WTC11 (cell line): ENCODE measurements around the gene LMF2. TPM values are rescaled to one million over a fixed set of nuclear protein-coding genes. Genes with fewer than 3 reads are reported as not detected.

Experiments used
- ATAC-seq: fragments of 200-7000 bp; cut with Tn5 transposase; 2 replicates; pipeline ENCODE4 v1.10.0; 2021; ENCODE audit warnings: mild to moderate bottlenecking, moderate library complexity
- CTCF ChIA-PET: fragments of 300-600 bp; sonication (Branson Sonifier 250); formaldehyde crosslinking; loops from one replicate; lab custom pipeline; 2021; ENCODE audit warnings: antibody characterized with exemption; lab: Charles Lee
- POLR2A ChIA-PET: fragments of 350-600 bp; sonication (Branson Sonifier 250); formaldehyde crosslinking; loops from one replicate; lab custom pipeline; 2021; ENCODE audit warnings: antibody characterized with exemption; lab: Charles Lee
- DNase-seq: peaks from one replicate; pipeline ENCODE4 v3.0.0; 2021; ENCODE audit warnings: low spot score
- H3K27ac Mint-ChIP-seq: 2 replicates; pipeline ENCODE4 v1.8.0; 2021; ENCODE audit warnings: mixed read lengths
- H3K27me3 Mint-ChIP-seq: 2 replicates; pipeline ENCODE4 v1.8.0; 2021; ENCODE audit warnings: low read depth, mild to moderate bottlenecking, moderate library complexity, mixed read lengths
- H3K36me3 Mint-ChIP-seq: 2 replicates; pipeline ENCODE4 v1.8.0; 2021; ENCODE audit warnings: mixed read lengths
- H3K4me1 Mint-ChIP-seq: 2 replicates; pipeline ENCODE4 v1.8.0; 2022; ENCODE audit warnings: mixed read lengths
- H3K4me3 Mint-ChIP-seq: 2 replicates; pipeline ENCODE4 v1.8.0; 2021; ENCODE audit warnings: mild to moderate bottlenecking, moderate library complexity, mixed read lengths
- H3K9me3 Mint-ChIP-seq: 2 replicates; pipeline ENCODE4 v1.8.0; 2021; ENCODE audit warnings: mixed read lengths
- AR ChIP-seq: fragments of 250-450 bp; sonication (Bioruptor Pico); IDR thresholded peaks from 2 replicates; pipeline ENCODE4 v1.9.0; 2021; ENCODE audit warnings: mild to moderate bottlenecking
- ATF1 ChIP-seq: sonication (generic); formaldehyde crosslinking; IDR thresholded peaks from 2 replicates; pipeline ENCODE4 v1.8.1; 2023; ENCODE audit warnings: mild to moderate bottlenecking, moderate library complexity, missing genetic modification reagents
- ATF6 ChIP-seq: sonication (generic); formaldehyde crosslinking; IDR thresholded peaks from 2 replicates; pipeline ENCODE4 v1.8.1; 2023; ENCODE audit warnings: mild to moderate bottlenecking, missing genetic modification reagents
- CBFB ChIP-seq: sonication (generic); formaldehyde crosslinking; IDR thresholded peaks from 2 replicates; pipeline ENCODE4 v1.8.1; 2022; ENCODE audit warnings: mild to moderate bottlenecking, low read depth, missing genetic modification reagents
- CDX4 ChIP-seq: fragments of 250-450 bp; sonication (Bioruptor Pico); IDR thresholded peaks from 2 replicates; pipeline ENCODE4 v1.9.0; 2021; ENCODE audit warnings: moderate library complexity, mild to moderate bottlenecking, inconsistent platforms, borderline replicate concordance
- GABPB1 ChIP-seq: sonication (generic); formaldehyde crosslinking; IDR thresholded peaks from 2 replicates; pipeline ENCODE4 v1.8.1; 2023; ENCODE audit warnings: mild to moderate bottlenecking, missing genetic modification reagents
- HMGXB4 ChIP-seq: sonication (generic); formaldehyde crosslinking; IDR thresholded peaks from 2 replicates; pipeline ENCODE4 v1.8.1; 2023; ENCODE audit warnings: mild to moderate bottlenecking, moderate library complexity, missing genetic modification reagents
- IRF1 ChIP-seq: sonication (generic); formaldehyde crosslinking; IDR thresholded peaks from 2 replicates; pipeline ENCODE4 v1.8.0; 2023; ENCODE audit warnings: missing genetic modification reagents
- JUN ChIP-seq: sonication (generic); formaldehyde crosslinking; IDR thresholded peaks from 2 replicates; pipeline ENCODE4 v1.8.0; 2023; ENCODE audit warnings: mild to moderate bottlenecking, missing genetic modification reagents
- MAX ChIP-seq: sonication (generic); formaldehyde crosslinking; IDR thresholded peaks from 2 replicates; pipeline ENCODE4 v1.8.0; 2022; ENCODE audit warnings: mild to moderate bottlenecking, missing genetic modification reagents
- NFATC4 ChIP-seq: fragments of 250-450 bp; sonication (Bioruptor Pico); IDR thresholded peaks from 2 replicates; pipeline ENCODE4 v1.9.0; 2021; ENCODE audit warnings: mild to moderate bottlenecking
- OVOL2 ChIP-seq: fragments of 250-450 bp; sonication (Bioruptor Pico); IDR thresholded peaks from 2 replicates; pipeline ENCODE4 v1.9.0; 2021; ENCODE audit warnings: mild to moderate bottlenecking, borderline replicate concordance
- PREB ChIP-seq: sonication (generic); formaldehyde crosslinking; IDR thresholded peaks from 2 replicates; pipeline ENCODE4 v1.8.1; 2022; ENCODE audit warnings: mild to moderate bottlenecking, missing genetic modification reagents, moderate library complexity, borderline replicate concordance
- TP53 ChIP-seq: sonication (generic); formaldehyde crosslinking; IDR thresholded peaks from 2 replicates; pipeline ENCODE4 v1.8.1; 2023; ENCODE audit warnings: mild to moderate bottlenecking, missing genetic modification reagents
- ZBTB21 ChIP-seq: sonication (generic); formaldehyde crosslinking; IDR thresholded peaks from 2 replicates; pipeline ENCODE4 v1.8.1; 2023; ENCODE audit warnings: mild to moderate bottlenecking, missing genetic modification reagents, borderline replicate concordance
- ZNF219 ChIP-seq: sonication (generic); formaldehyde crosslinking; IDR thresholded peaks from 2 replicates; pipeline ENCODE4 v1.8.0; 2023; ENCODE audit warnings: missing genetic modification reagents, mild to moderate bottlenecking, borderline replicate concordance
- ZNF232 ChIP-seq: sonication (generic); formaldehyde crosslinking; IDR thresholded peaks from 2 replicates; pipeline ENCODE4 v1.8.0; 2022; ENCODE audit warnings: mild to moderate bottlenecking, missing genetic modification reagents
- ZNF263 ChIP-seq: sonication (generic); formaldehyde crosslinking; IDR thresholded peaks from 2 replicates; pipeline ENCODE4 v1.8.1; 2022; ENCODE audit warnings: low read depth, mild to moderate bottlenecking, moderate library complexity, missing genetic modification reagents
- total RNA-seq: library from RNA; stranded (reverse); gene quantifications from 3 replicates; pipeline ENCODE4 v1.2.3, GENCODE V29; 2021

LMF2 gene
- total RNA-seq, 1 experiment from 2014 or later, result 43.7 TPM

GRCh38 chr22:50487290-50488005 lies 20.1 kb downstream of the LMF2 start (continued):
- no peak for TF ChIP-seq CBFB (CRISPR knock-in tag)
- TF ChIP-seq JUN (CRISPR knock-in tag), result no peak
- TF ChIP-seq MAX (CRISPR knock-in tag), result no peak
- no peak for TF ChIP-seq CDX4 (CRISPR knock-in tag)
- TF ChIP-seq ZNF232 (CRISPR knock-in tag), result no peak
- TF ChIP-seq ATF6 (CRISPR knock-in tag), result no peak
- TF ChIP-seq, all 79 proteins: peak for 0

GRCh38 chr22:50486561-50487289 lies 20.8 kb downstream of the LMF2 start, which contains the start of gene MIOX:
Gene MIOX, plus strand, starts transcription at chr22:50486859. Its CDS starts 39 bp downstream, at chr22:50486898.
- ChIA-PET POLR2A (no interaction called here), CTCF (interaction anchor here (0.6 to 1.3 kb wide), 3 partner anchors 39 to 246 kb away, joined by 3 to 4 read pairs (median 4); partner anchors contain the start of gene SCO2)
- no peak for ATAC-seq
- H3K4me3 Mint-ChIP-seq, result no peak within 1 kb of the TSS
- no peak for DNase-seq
- H3K4me1 Mint-ChIP-seq, result no peaks in the 10 kb centered on the region
- no peak within 1 kb of the TSS for H3K27ac Mint-ChIP-seq
- TF ChIP-seq ZNF219 (CRISPR knock-in tag), result no peak
- TF ChIP-seq ZBTB21 (CRISPR knock-in tag), result no peak
- no peak for TF ChIP-seq NFATC4 (CRISPR knock-in tag)
- no peak for TF ChIP-seq ATF1 (CRISPR knock-in tag)
- TF ChIP-seq AR (CRISPR knock-in tag), result no peak
- TF ChIP-seq TP53 (CRISPR knock-in tag), result no peak
- TF ChIP-seq, all 79 proteins: peak for 0
- Mint-ChIP-seq H3K27me3 (no peaks in the 10 kb centered on the region), H3K36me3 (no peaks in the 10 kb centered on the region), H3K9me3 (no peaks in the 10 kb centered on the region)

GRCh38 chr22:50485221-50486131 lies 22.0 kb downstream of the LMF2 start:
- Mint-ChIP-seq H3K27ac (peak overlapping the region; percentile 14; the same call in 1 of the 2 replicates), H3K4me1 (no peaks in the 10 kb centered on the region), H3K36me3 (no peaks in the 10 kb centered on the region), H3K9me3 (no peaks in the 10 kb centered on the region), H3K27me3 (peaks cover 5% of the 10 kb centered on the region), H3K4me3 (no peak overlapping the region)
- ATAC-seq, result no peak
- ChIA-PET CTCF (interaction anchor here (1.1 to 1.6 kb wide), 4 partner anchors 17 to 86 kb away, joined by 3 to 6 read pairs (median 5); partner anchors contain the start of genes LMF2, NCAPH2 and SCO2), POLR2A (interaction anchor here (1.0 kb wide), 1 partner anchor 12 kb away, joined by 3 read pairs; no protein-coding TSS in a partner anchor)
- no peak for DNase-seq
- TF ChIP-seq OVOL2 (CRISPR knock-in tag) (no peak), PREB (CRISPR knock-in tag) (no peak), ZNF263 (no peak), CBFB (CRISPR knock-in tag) (no peak), HMGXB4 (CRISPR knock-in tag) (no peak), IRF1 (CRISPR knock-in tag) (no peak), GABPB1 (peak; percentile 54), ZBTB21 (CRISPR knock-in tag) (no peak)
